HepG2 (cell line): Measurements from ENCODE around the gene DNPH1.

Source experiments
- EP300 ChIP-seq, 3 experiments: sonication (generic) in 1 of 3; formaldehyde crosslinking in 1 of 3; IDR thresholded peaks; 2 replicates each; pipeline versions ENCODE4 v1.5.1 to v1.6.1; 2011 to 2020; ENCODE audit warnings: low read depth in 2 of 3, low read length in 2 of 3, borderline replicate concordance in 1 of 3, improper control_type of control experiment in 1 of 3, mild to moderate bottlenecking in 1 of 3, missing genetic modification reagents in 1 of 3, moderate library complexity in 1 of 3
- MIXL1 ChIP-seq: IDR thresholded peaks from 2 replicates; pipeline ENCODE4 v1.6.1; 2016
- MXI1 ChIP-seq: IDR thresholded peaks from 3 replicates; pipeline ENCODE4 v1.6.1; 2012; ENCODE audit warnings: low read depth, low read length, inconsistent platforms, borderline replicate concordance
- TF ChIP-seq, protein P1 (sequence below): sonication (generic); formaldehyde crosslinking; IDR thresholded peaks from 2 replicates; pipeline ENCODE4 v1.5.0; 2020; ENCODE audit warnings: mild to moderate bottlenecking, missing genetic modification reagents, moderate library complexity

DNA sequence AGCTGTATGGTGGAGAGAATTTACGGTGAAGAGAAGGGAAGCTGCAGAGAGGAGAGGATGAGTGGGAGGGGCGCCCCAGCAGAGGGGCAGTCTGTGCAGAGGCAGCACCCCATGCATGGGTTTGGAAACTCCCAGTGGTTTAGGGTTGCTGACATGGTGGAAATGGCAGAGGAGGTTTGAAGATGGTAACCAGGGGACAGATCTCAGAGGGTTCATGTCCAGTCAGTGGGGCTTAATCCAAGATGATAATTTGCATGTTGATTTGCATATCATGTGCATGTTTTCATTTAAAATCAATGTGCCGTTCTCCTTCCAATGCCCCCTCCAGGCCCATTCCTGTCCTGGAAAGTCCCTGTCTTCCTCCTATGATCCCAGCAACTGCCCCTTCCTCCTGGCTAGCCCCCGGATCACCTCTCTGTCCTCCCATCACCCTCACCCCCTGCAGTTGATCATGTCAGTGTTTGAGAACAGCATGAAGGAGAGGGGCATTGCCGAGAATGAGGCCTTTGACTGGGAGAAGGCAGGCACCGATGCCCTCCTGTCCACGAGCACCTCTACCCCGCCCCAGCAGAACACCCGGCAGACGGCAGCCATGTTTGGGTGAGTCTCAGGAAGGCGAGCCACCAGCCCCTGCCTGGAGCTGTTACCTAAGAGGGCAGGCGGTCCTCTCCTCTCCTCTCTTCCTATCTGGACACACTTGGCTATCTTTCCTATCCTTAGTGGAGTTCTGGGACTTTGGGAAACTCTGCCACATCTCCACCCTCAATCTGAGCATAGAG is 28.3 kb upstream of the DNPH1 start:
- TF ChIP-seq, protein P1, sequence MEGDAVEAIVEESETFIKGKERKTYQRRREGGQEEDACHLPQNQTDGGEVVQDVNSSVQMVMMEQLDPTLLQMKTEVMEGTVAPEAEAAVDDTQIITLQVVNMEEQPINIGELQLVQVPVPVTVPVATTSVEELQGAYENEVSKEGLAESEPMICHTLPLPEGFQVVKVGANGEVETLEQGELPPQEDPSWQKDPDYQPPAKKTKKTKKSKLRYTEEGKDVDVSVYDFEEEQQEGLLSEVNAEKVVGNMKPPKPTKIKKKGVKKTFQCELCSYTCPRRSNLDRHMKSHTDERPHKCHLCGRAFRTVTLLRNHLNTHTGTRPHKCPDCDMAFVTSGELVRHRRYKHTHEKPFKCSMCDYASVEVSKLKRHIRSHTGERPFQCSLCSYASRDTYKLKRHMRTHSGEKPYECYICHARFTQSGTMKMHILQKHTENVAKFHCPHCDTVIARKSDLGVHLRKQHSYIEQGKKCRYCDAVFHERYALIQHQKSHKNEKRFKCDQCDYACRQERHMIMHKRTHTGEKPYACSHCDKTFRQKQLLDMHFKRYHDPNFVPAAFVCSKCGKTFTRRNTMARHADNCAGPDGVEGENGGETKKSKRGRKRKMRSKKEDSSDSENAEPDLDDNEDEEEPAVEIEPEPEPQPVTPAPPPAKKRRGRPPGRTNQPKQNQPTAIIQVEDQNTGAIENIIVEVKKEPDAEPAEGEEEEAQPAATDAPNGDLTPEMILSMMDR (CRISPR knock-in tag): no peak
- no peak for TF ChIP-seq MXI1
- TF ChIP-seq MIXL1 (CRISPR knock-in tag): no peak
- no peak for TF ChIP-seq EP300 (IDR thresholded peaks at IDR 0.05; ENCODE audit: low read depth in 2 of 2, low read length in 2 of 2)
- no peak for TF ChIP-seq EP300 (CRISPR knock-in tag; IDR thresholded peaks at IDR 0.05; ENCODE audit: borderline replicate concordance)
